ENCODE data around the gene TRIM65.

GRCh38 chr17:75889454-75889853 lies 7.3 kb downstream of the TRIM65 start:
- TF ChIP-seq CTCF (IDR thresholded peaks at IDR 0.05; ENCODE audit: insufficient read depth, low read length, poor library complexity, severe bottlenecking) (no peak), EZH2phosphoT487 (conservative IDR thresholded peaks at IDR 0.05; ENCODE audit: low read length) (no peak)
